Lower leg skin (tissue), 4 donors: Measurements from ENCODE around the gene GJD3. TPM values are rescaled to one million over a fixed set of nuclear protein-coding genes. Genes with fewer than 3 reads are reported as not detected.
A peak's percentile ranks its signal among the peaks of the same experiment; 100 is the strongest.

Source experiments
- DNase-seq, 2 donors: peaks; one replicate each; pipeline ENCODE4 v3.0.0-alpha.2; 2019; ENCODE audit warnings: low spot score in 2 of 2
- H3K4me3 ChIP-seq: fragments of 200-600 bp; sonication (generic); 2 replicates; pipeline ENCODE4 v1.5.1; 2017; ENCODE audit warnings: mild to moderate bottlenecking, low read depth; ENCODE audit not compliant: poor library complexity, severe bottlenecking
- POLR2A ChIP-seq, 2 donors: fragments of 450-650 bp; IDR thresholded peaks; one replicate each; pipeline ENCODE4 v1.6.1; 2016 to 2017; ENCODE audit warnings: antibody characterized with exemption in 2 of 2, mild to moderate bottlenecking in 1 of 2, moderate library complexity in 1 of 2
- WGBS, 2 donors: methylation state at CpG; one replicate each; pipeline ENCODE4 v1.1.5; 2018; 5-methylcytosine and 5-hydroxymethylcytosine counted together
- intact Hi-C: fragments of 100-400 bp; cut with DNase I; formaldehyde crosslinking; loops from one replicate; pipeline ENCODE4 v1.15.0; 2023; ENCODE audit warnings: low total_unique reads
- total RNA-seq, 4 donors: library from RNA; depleted of rRNA; stranded (reverse); fragments of >200 nt; gene quantifications; one replicate each; pipeline ENCODE4 v1.1.0, GENCODE V29; 2016
- TF ChIP-seq, protein P1 (sequence below), 3 donors: fragments of 450-650 bp; IDR thresholded peaks; one replicate each; pipeline ENCODE4 v1.5.1; 2016; ENCODE audit warnings: antibody characterized with exemption in 3 of 3, mild to moderate bottlenecking in 3 of 3, moderate library complexity in 2 of 3

Gene GJD3
- total RNA-seq, 4 donors from 2014 or later, result not detected

DNA sequence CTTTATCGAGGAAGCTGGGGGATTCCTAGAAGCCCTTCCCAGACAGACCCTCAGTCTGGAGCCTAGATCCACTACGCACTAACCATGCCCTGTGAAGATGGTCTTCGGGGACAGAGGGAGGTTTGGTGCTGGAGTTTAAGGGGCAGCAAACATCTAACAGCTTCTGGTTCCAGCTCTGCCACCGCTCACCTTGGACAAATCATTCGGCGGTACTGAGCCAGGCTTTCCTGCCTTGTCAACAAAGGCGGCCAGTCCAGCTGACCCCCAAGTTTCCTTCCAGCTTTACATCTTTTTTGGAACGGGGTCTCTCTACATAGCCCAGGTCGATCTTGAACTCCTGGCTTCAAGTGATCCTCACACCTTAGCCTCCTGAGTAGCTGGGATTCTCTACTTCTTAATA is 369 bp upstream of the GJD3 start:
- TF ChIP-seq, protein P1, sequence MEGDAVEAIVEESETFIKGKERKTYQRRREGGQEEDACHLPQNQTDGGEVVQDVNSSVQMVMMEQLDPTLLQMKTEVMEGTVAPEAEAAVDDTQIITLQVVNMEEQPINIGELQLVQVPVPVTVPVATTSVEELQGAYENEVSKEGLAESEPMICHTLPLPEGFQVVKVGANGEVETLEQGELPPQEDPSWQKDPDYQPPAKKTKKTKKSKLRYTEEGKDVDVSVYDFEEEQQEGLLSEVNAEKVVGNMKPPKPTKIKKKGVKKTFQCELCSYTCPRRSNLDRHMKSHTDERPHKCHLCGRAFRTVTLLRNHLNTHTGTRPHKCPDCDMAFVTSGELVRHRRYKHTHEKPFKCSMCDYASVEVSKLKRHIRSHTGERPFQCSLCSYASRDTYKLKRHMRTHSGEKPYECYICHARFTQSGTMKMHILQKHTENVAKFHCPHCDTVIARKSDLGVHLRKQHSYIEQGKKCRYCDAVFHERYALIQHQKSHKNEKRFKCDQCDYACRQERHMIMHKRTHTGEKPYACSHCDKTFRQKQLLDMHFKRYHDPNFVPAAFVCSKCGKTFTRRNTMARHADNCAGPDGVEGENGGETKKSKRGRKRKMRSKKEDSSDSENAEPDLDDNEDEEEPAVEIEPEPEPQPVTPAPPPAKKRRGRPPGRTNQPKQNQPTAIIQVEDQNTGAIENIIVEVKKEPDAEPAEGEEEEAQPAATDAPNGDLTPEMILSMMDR (IDR thresholded peaks at IDR 0.05), result no peak
- TF ChIP-seq POLR2A (IDR thresholded peaks at IDR 0.05), result no peak
- intact Hi-C loops, result loop anchor here (5.0 to 10.0 kb wide), 2 partner anchors 50 to 167 kb away; partner anchors contain the start of gene TOP2A
- WGBS, 2 donors, result 89 to 91% methylated on average over 9 of the region's 9 CpGs
- DNase-seq, result no peak
- H3K4me3 ChIP-seq, result no peak overlapping the region

- TF ChIP-seq POLR2A (IDR thresholded peaks at IDR 0.05), result no peak
- TF ChIP-seq, protein P1 (IDR thresholded peaks at IDR 0.05), result no peak
- intact Hi-C loops, result loop anchor here (5.0 to 10.0 kb wide), 2 partner anchors 52 to 169 kb away; partner anchors contain the start of gene TOP2A
- H3K4me3 ChIP-seq, result peak overlapping the region; percentile 28
- DNase-seq, result no peak
- WGBS, 2 donors, result 0 to 19% methylated on average over 19 to 52 of the region's 91 CpGs
Measured at GRCh38 chr17:40363111-40363827, 1.3 kb downstream of the GJD3 start.

DNA sequence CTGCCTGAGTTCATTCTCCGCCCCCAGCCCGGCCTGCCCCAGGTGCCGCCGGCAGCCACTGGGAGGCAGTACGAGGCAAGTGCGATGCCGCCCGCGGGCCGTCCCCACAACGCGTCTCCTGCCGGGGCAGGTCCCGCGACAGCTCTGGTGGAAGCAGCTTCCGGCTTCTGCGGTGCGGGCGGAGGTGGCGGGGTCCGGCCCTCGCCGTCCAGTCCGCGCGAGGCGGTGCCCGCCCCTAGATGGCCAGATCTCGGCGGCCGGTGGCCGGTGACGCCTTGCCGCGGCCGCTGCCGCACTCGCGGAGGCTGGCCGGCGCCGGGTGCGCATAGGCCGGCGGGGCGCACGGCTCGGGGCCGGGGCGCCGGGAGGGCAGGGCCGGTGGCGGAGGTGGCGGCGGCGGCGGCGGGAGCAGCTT is 1.8 kb downstream of the GJD3 start:
- peak in 1 of 2 donors; percentile 94 for DNase-seq
- 1% methylated on average over 13 to 15 of the region's 58 CpGs for WGBS, 2 donors
- intact Hi-C loops, result loop anchor here (5.0 to 10.0 kb wide), 2 partner anchors 52 to 170 kb away; partner anchors contain the start of gene TOP2A
- H3K4me3 ChIP-seq, result peak overlapping the region; percentile 28
- TF ChIP-seq, protein P1 (IDR thresholded peaks at IDR 0.05), result no peak
- no peak for TF ChIP-seq POLR2A (IDR thresholded peaks at IDR 0.05)

- 72 to 75% methylated on average over 17 to 21 of the region's 24 CpGs for WGBS, 2 donors
- intact Hi-C loops, result loop anchor here (5.0 to 10.0 kb wide), 2 partner anchors 53 to 170 kb away; partner anchors contain the start of gene TOP2A
- no peak for DNase-seq
- no peak for TF ChIP-seq POLR2A (IDR thresholded peaks at IDR 0.05)
- TF ChIP-seq, protein P1 (IDR thresholded peaks at IDR 0.05), result no peak
- H3K4me3 ChIP-seq, result no peak overlapping the region
Measured at GRCh38 chr17:40361925-40362695, 2.4 kb downstream of the GJD3 start.

GRCh38 chr17:40361063-40361924 is 3.2 kb downstream of the GJD3 start:
- DNase-seq, result no peak
- TF ChIP-seq POLR2A (IDR thresholded peaks at IDR 0.05), result no peak
- TF ChIP-seq, protein P1 (IDR thresholded peaks at IDR 0.05), result no peak
- H3K4me3 ChIP-seq, result no peak overlapping the region
- intact Hi-C loops, result loop anchor here (5.0 to 10.0 kb wide), 2 partner anchors 54 to 171 kb away; partner anchors contain the start of gene TOP2A
- WGBS, 2 donors, result 60 to 63% methylated on average over 30 to 32 of the region's 32 CpGs
